ENCODE measurements around the gene TMEM178B. TPM values are rescaled to one million over a fixed set of nuclear protein-coding genes. Genes with fewer than 3 reads are reported as not detected.
A peak's percentile ranks its signal among the peaks of the same experiment; 100 is the strongest.

Gene TMEM178B
- total and polyA plus RNA-seq, 9 of the 15 experiments (the other 6 are each of a cell fraction or from before 2014, with no cell fraction given): under 0.01 to 0.03 (median 0.01) TPM; not detected in 5

- Histone ChIP-seq H3K4me2 (ENCODE audit: insufficient read depth, low read length) (no peak overlapping the region), H3K9me1 (ENCODE audit: control insufficient read depth, insufficient read depth, low read length) (no peaks in the 10 kb centered on the region), H4K20me1 (replicated peaks; ENCODE audit: control insufficient read depth, insufficient read depth, low read length) (no peaks in the 10 kb centered on the region), H3K79me2 (ENCODE audit: control insufficient read depth, insufficient read depth, low read length) (no peaks in the 10 kb centered on the region), H3K27ac (ENCODE audit: extremely low read depth, low read depth, low read length) (no peak overlapping the region), H3K9ac (ENCODE audit: insufficient read depth in 1 of 2, low read depth in 2 of 2, low read length in 2 of 2) (no peak overlapping the region), H3K9me3 (replicated peaks; ENCODE audit: control insufficient read depth, insufficient read depth, low read depth, low read length) (no peaks in the 10 kb centered on the region), H3K4me1 (replicated peaks in 1 of 2; ENCODE audit: control insufficient read depth in 2 of 2, insufficient read depth in 2 of 2, low read length in 2 of 2) (no peaks in the 10 kb centered on the region), H3K27me3 (ENCODE audit: control insufficient read depth in 2 of 2, insufficient read depth in 2 of 2, low read length in 2 of 2) (no peaks in the 10 kb centered on the region), H3K4me3 (no peak overlapping the region), H2AFZ (ENCODE audit: low read depth, low read length) (no peak overlapping the region), H3K36me3 (ENCODE audit: control insufficient read depth, insufficient read depth, low read length) (no peaks in the 10 kb centered on the region)
- in situ Hi-C loops (cut with MboI) (no loop called here), intact Hi-C loops (cut with micrococcal nuclease) (no loop called here)
- peak; percentile 72 for FAIRE-seq
- BruUV-seq (replicated peaks): no TSS peak
- CTCF ChIA-PET (ENCODE audit: low intra/inter-chr PET ratio): no interaction called here
- peak in 2 of 4 experiments; percentile 31 to 60 for DNase-seq (ENCODE audit: extremely low read depth in 1 of 4, low spot score in 3 of 4)
- peak; percentile 43; the same call in 1 of the 3 replicates for ATAC-seq
- POLR2A ChIA-PET: interaction anchor here (0.6 kb wide), 1 partner anchor 23 kb away, joined by 4 read pairs; no protein-coding TSS in a partner anchor
- WGBS (ENCODE audit: insufficient coverage, low coverage, missing lambda C conversion rate): 0% methylated on average over 4 of the region's 4 CpGs
- TF ChIP-seq ARID3A (IDR thresholded peaks at IDR 0.05; ENCODE audit: borderline replicate concordance, low read depth, low read length) (no peak), CXXC5 (CRISPR knock-in tag; IDR thresholded peaks at IDR 0.05) (peak; percentile 60), MIER1 (IDR thresholded peaks at IDR 0.05; ENCODE audit: low read depth) (peak; percentile 97), HINFP (tag; conservative IDR thresholded peaks at IDR 0.05; ENCODE audit: low read depth) (0 out of 2 replicates have a peak, but pooled peaks have one; percentile 28), ZBTB2 (IDR thresholded peaks at IDR 0.05) (no peak), SFPQ (IDR thresholded peaks at IDR 0.05; ENCODE audit: low read depth, low read length) (no peak), ZNF644 (tag; IDR thresholded peaks at IDR 0.05; ENCODE audit: low read depth) (0 out of 2 replicates have a peak, but pooled peaks have one; percentile 49), C11orf30 (IDR thresholded peaks at IDR 0.05; ENCODE audit: low read depth) (peak; percentile 4; the same call in 1 of the 2 replicates), ZNF316 (IDR thresholded peaks at IDR 0.05) (peak; percentile 29; the same call in 1 of the 2 replicates), CHAMP1 (IDR thresholded peaks at IDR 0.05) (peak; percentile 65; the same call in 1 of the 2 replicates)
Observed at GRCh38 chr7:141097430-141097829, 23.6 kb downstream of the TMEM178B start.
